ENCODE data around the gene PPP2R3B.

DNA sequence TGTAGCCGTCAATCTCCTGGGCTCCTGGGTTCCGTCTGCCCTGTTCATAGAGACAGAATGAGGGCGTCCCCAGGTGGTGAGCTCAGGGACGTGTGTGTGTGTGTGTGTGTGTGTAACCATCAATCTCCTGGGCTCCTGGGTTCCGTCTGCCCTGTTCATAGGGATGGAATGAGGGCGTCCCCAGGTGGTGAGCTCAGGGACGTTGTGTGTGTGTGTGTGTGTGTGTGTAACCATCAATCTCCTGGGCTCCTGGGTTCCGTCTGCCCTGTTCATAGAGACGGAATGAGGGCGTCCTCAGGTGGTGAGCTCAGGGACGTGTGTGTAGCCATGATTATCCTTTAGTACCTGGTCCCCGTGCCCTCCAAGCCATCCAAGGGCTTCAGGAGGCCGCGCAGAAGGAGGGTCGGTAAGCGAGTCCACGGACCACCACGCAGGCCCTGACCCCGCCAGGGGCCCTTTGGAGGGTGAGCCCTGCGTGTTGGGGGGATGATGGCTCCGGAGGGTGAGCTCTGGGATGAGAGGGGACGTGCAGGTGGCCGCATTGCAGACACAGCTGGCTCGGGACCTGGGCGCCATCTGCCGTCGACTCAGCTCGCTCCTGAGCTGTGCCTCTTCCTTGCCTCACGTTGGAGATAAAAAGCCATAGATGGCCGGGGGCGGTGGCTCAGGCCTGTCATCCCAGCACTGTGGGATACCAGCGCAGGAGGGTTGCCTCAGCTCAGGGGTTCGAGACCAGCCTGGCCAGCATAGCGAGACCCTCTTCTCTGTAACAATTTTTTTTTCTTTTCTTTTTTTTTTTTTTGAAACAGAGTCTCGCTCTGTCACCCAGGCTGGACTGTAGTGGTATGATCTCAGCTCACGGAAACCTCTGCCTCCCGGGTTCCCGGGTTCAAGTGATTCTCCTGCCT, 62.7 kb downstream of the PPP2R3B start:
- TF ChIP-seq, protein P1, sequence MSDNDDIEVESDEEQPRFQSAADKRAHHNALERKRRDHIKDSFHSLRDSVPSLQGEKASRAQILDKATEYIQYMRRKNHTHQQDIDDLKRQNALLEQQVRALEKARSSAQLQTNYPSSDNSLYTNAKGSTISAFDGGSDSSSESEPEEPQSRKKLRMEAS (IDR thresholded peaks at IDR 0.05) = no peak
- TF ChIP-seq EGR1 (IDR thresholded peaks at IDR 0.05) = no peak
- no peak for TF ChIP-seq TAF1 (IDR thresholded peaks at IDR 0.05; ENCODE audit: low read depth)
